ENCODE data around the gene CRYBG3. TPM values are rescaled to one million over a fixed set of nuclear protein-coding genes. Genes with fewer than 3 reads are reported as not detected.

The CRYBG3 gene
- total RNA-seq, 1 experiment from 2014 or later = 5.9 TPM

GRCh38 chr3:97892852-97893251 lies 71.0 kb downstream of the CRYBG3 start:
- WGBS (ENCODE audit: extremely low coverage, insufficient read length, low lambda C conversion rate) = no CpG with 5 or more reads among the region's 1 CpG
- no peak for TF ChIP-seq CTCF (conservative IDR thresholded peaks at IDR 0.05)
- H3K18ac ChIP-seq (ENCODE audit: insufficient read length, low read depth, low read length) = no peak overlapping the region
- no peak overlapping the region for H4K8ac ChIP-seq (replicated peaks; ENCODE audit: insufficient read length, low read depth, low read length)
- no peak overlapping the region for H3K14ac ChIP-seq (ENCODE audit: insufficient read depth, low read length)
- H3K23ac ChIP-seq (ENCODE audit: insufficient read length, low read depth, low read length) = no peak overlapping the region
- H3K4me1 ChIP-seq (ENCODE audit: insufficient read depth, low read length) = peaks cover 3% of the 10 kb centered on the region; the same call in 1 of the 2 replicates
- H3K79me2 ChIP-seq (ENCODE audit: insufficient read depth, low read length) = no peaks in the 10 kb centered on the region
- H3K27me3 Mint-ChIP-seq (ENCODE audit: low read depth) = no peaks in the 10 kb centered on the region
- no peaks in the 10 kb centered on the region for H3K23me2 ChIP-seq (ENCODE audit: insufficient read length, low read depth, low read length, poor library complexity, severe bottlenecking)
- H2BK5ac ChIP-seq (ENCODE audit: insufficient read length, low read length) = no peak overlapping the region
- no peak overlapping the region for H2BK120ac ChIP-seq (ENCODE audit: low read depth, low read length, poor library complexity, severe bottlenecking)
- H3T11ph ChIP-seq (ENCODE audit: low read length) = no peak overlapping the region
- no peaks in the 10 kb centered on the region for H3K9me3 ChIP-seq (ENCODE audit: control insufficient read depth, low read depth, low read length)
- no peak overlapping the region for H3K27ac Mint-ChIP-seq
- H2BK20ac ChIP-seq (ENCODE audit: low read depth, low read length, poor library complexity, severe bottlenecking) = no peak overlapping the region
- no peak overlapping the region for H3K56ac ChIP-seq (ENCODE audit: insufficient read length, low read depth, low read length)
- no peak overlapping the region for H2BK15ac ChIP-seq (ENCODE audit: low read depth, low read length)
- H3K4me3 Mint-ChIP-seq = no peak overlapping the region
- H2BK12ac ChIP-seq (ENCODE audit: insufficient read length, low read depth, low read length) = no peak overlapping the region
- no peaks in the 10 kb centered on the region for H3K9me3 Mint-ChIP-seq
- H3K4me2 ChIP-seq (ENCODE audit: insufficient read depth, insufficient read length, low read length) = no peak overlapping the region
- H3K79me1 ChIP-seq (ENCODE audit: insufficient read depth, low read depth, low read length, poor library complexity, severe bottlenecking) = no peaks in the 10 kb centered on the region
- H3K36me3 Mint-ChIP-seq (ENCODE audit: insufficient read depth in 1 of 3, low read depth in 3 of 3) = peaks cover 0 to 4% (median 0%) of the 10 kb centered on the region in 3 experiments; a peak in 2 of 7 replicates
- H3K27ac ChIP-seq (ENCODE audit: insufficient read length, low read depth, low read length) = no peak overlapping the region
- H3K27me3 ChIP-seq (ENCODE audit: insufficient read depth, low read length) = no peaks in the 10 kb centered on the region
- no peak overlapping the region for H3K9ac ChIP-seq (ENCODE audit: extremely low read depth, insufficient read length, low read length)
- H4K5ac ChIP-seq (ENCODE audit: insufficient read length, low read depth, low read length) = no peak overlapping the region
- H2AFZ ChIP-seq (ENCODE audit: low read length) = no peak overlapping the region
- H4K91ac ChIP-seq (ENCODE audit: insufficient read length, low read depth, low read length) = no peak overlapping the region
- no peak for DNase-seq
- no peaks in the 10 kb centered on the region for H4K20me1 ChIP-seq (ENCODE audit: control insufficient read depth, insufficient read depth, insufficient read length)
- no peak overlapping the region for H2AK5ac ChIP-seq (ENCODE audit: insufficient read length, low read length)
- no peak overlapping the region for H3K4ac ChIP-seq (ENCODE audit: low read depth, low read length)
- peaks cover 19 to 25% of the 10 kb centered on the region in 2 experiments for H3K4me1 Mint-ChIP-seq

All from H9 (cell line).